Astrocyte of the spinal cord (primary cell): ENCODE data around the gene NOS2.
"Not testable (repeated sequence)": the region's sequence is repeated elsewhere in the genome, so short reads cannot be mapped to it uniquely, and the experiment has no call there.

Experiments
- DNase-seq: peaks from one replicate; pipeline ENCODE4 v3.0.0; 2011; ENCODE audit warnings: low read depth, low spot score
- H3K4me3 ChIP-seq: 2 replicates; pipeline ENCODE4 v1.5.1; 2011; ENCODE audit warnings: low read depth, mild to moderate bottlenecking, low read length, moderate library complexity
- CTCF ChIP-seq: IDR thresholded peaks from 2 replicates; pipeline ENCODE4 v1.5.1; 2012; ENCODE audit warnings: low read depth, mild to moderate bottlenecking, low read length, inconsistent platforms
- in situ Hi-C: cut with HindIII; loops from 2 replicates; pipeline ENCODE4 v1.10.0; 2017; ENCODE audit warnings: low sequenced_read_pairs

The NOS2 gene

GRCh38 chr17:27840688-27841087 lies 40.4 kb upstream of the NOS2 start:
- in situ Hi-C loops = no loop called here
- TF ChIP-seq CTCF = no peak
- no peak for DNase-seq
- H3K4me3 ChIP-seq = no peak overlapping the region

- DNase-seq, in situ Hi-C loops: not testable (repeated sequence)
Observed at GRCh38 chr17:27840406-27840678, 40.0 kb upstream of the NOS2 start.

GRCh38 chr17:27839571-27840405 lies 39.5 kb upstream of the NOS2 start:
- DNase-seq, H3K4me3 ChIP-seq, in situ Hi-C loops: not testable (repeated sequence)

More at GRCh38 chr17:27840406-27840678, 40.0 kb upstream of the NOS2 start:
- H3K4me3 ChIP-seq = not testable (repeated sequence)

- in situ Hi-C loops, H3K4me3 ChIP-seq, DNase-seq: not testable (repeated sequence)
Observed at GRCh38 chr17:27838607-27839006, 38.3 kb upstream of the NOS2 start.

- in situ Hi-C loops, DNase-seq, H3K4me3 ChIP-seq: not testable (repeated sequence)
Observed at GRCh38 chr17:27837769-27838168, 37.4 kb upstream of the NOS2 start.

- H3K4me3 ChIP-seq = no peak overlapping the region
- no peak for TF ChIP-seq CTCF
- no peak for DNase-seq
- in situ Hi-C loops = no loop called here
Observed at GRCh38 chr17:27836651-27837050, 36.3 kb upstream of the NOS2 start.

GRCh38 chr17:27834571-27834970 lies 34.2 kb upstream of the NOS2 start:
- no peak for DNase-seq
- in situ Hi-C loops = no loop called here
- no peak overlapping the region for H3K4me3 ChIP-seq

GRCh38 chr17:27832831-27833230 lies 32.5 kb upstream of the NOS2 start:
- no peak for TF ChIP-seq CTCF
- in situ Hi-C loops = no loop called here
- H3K4me3 ChIP-seq = no peak overlapping the region
- no peak for DNase-seq

More at GRCh38 chr17:27834571-27834970, 34.2 kb upstream of the NOS2 start:
- no peak for TF ChIP-seq CTCF

- in situ Hi-C loops, DNase-seq, H3K4me3 ChIP-seq: not testable (repeated sequence)
Observed at GRCh38 chr17:27829888-27830287, 29.6 kb upstream of the NOS2 start.

- H3K4me3 ChIP-seq, DNase-seq, in situ Hi-C loops: not testable (repeated sequence)
Observed at GRCh38 chr17:27829143-27829711, 28.9 kb upstream of the NOS2 start.
